ENCODE results near the gene RPP30.

RPP30 gene

DNA sequence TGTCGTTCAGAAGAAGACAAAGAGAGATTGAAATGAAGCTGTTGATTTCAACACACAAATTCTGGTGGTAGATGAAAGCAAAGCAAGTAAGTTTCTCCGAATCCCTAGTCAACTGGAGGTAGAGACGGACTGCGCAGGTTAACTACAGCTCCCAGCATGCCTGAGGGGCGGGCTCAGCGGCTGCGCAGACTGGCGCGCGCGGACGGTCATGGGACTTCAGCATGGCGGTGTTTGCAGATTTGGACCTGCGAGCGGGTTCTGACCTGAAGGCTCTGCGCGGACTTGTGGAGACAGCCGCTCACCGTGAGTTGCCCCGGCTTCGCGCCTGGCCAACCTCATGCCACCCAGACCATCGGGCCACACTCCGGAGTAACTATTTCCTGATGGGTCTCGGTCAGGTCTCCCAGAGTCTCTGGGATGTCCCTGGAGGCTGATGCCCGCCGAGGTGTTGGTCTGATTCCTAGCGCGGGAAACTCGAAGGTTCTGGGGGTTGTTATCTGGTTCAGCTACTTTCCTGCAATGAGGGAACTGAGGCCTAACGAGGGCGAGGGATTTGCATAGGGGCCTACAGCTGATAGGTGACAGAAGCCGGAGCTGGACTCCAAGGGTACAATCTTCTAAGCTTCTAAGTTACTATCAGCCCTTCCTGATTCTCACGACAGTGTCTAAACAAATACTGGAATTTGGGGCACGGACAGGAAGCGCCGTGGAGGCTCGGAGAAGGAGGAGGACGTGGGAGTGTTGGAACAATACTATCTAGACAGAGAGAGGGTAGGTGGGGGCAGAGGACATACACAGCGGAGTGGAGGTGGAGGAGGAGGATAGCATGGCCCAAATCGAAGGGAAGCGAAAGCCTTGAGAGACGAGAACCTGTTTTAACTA, at the start of gene RPP30:
Gene RPP30, plus strand, starts transcription at position 209 of the 882 bp plus-strand sequence. Its CDS starts 13 bp downstream, at position 222.
- peak; percentile 79 for DNase-seq

DNA sequence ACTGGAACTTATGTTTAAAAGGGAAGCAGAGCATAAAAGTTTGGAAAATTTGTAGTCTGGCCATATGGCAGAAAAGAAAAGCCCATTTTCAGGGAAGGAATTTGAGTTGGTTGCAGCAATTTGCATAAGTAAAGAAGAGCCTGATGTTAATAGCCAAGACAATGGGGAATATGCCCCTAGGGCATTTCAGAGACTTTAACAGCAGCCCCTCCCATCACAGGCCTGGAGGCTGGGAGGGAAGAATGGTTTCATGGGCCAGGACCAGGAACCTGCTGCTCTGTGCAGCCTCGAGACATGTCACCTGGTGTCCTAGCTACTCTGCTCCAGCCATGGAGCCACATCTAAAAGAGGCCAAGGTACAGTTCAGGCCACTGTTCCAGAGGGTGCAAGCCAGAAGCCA, 49.3 kb upstream of the RPP30 start:
- DNase-seq, result no peak

GRCh38 chr10:90832111-90832510, 39.7 kb upstream of the RPP30 start:
- no peak for DNase-seq

DNA sequence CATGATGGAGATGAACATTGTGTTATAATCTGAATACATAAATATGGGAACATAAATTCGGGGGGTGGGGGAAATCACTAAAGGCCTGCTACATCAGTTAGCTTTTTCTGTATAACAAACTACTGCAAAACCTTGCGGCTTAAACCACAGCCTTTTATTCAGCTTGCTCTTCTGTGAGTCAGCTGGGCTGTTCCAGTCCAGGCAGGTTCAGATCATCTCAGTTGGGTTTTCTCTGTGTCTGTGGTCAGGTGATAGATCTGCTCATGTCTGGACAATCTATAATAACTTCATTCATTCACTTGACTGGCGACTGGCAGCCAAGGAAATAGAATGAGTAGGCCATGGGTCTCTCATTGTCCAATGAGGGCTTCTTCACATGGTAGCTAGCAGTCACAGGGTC, 37.4 kb upstream of the RPP30 start:
- no peak for DNase-seq

- DNase-seq, result no peak
Observed at GRCh38 chr10:90837486-90837885, 34.3 kb upstream of the RPP30 start.

GRCh38 chr10:90842725-90843124, 29.0 kb upstream of the RPP30 start:
- no peak for DNase-seq

- no peak for DNase-seq
Observed at GRCh38 chr10:90845726-90846125, 26.0 kb upstream of the RPP30 start.

- DNase-seq, result no peak
Observed at GRCh38 chr10:90846746-90847145, 25.0 kb upstream of the RPP30 start.

DNA sequence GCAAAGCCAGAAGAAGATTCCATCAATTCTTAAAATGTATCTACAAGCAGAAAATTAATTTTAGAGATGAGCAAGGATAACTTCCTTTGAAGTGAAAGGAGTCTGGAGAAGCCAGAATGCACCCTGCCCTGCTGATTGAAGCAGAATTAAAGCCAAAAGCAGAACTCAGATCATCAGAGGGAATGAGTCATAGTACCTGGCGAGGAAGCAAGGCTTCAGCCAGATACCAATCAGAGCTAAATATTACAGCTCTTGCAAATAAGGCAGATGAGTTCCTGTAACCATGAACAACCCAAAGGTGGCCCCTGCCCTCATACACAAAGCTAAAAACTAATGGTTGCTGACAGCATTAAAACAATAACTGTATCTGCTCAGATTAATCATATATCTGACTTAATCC, 24.3 kb upstream of the RPP30 start:
- DNase-seq, result no peak

GRCh38 chr10:90849956-90850749, 21.6 kb upstream of the RPP30 start:
- DNase-seq, result no peak

- DNase-seq, result no peak
Observed at GRCh38 chr10:90855126-90855525, 16.6 kb upstream of the RPP30 start.

- DNase-seq, result no peak
Observed at GRCh38 chr10:90856261-90856660, 15.5 kb upstream of the RPP30 start.

DNA sequence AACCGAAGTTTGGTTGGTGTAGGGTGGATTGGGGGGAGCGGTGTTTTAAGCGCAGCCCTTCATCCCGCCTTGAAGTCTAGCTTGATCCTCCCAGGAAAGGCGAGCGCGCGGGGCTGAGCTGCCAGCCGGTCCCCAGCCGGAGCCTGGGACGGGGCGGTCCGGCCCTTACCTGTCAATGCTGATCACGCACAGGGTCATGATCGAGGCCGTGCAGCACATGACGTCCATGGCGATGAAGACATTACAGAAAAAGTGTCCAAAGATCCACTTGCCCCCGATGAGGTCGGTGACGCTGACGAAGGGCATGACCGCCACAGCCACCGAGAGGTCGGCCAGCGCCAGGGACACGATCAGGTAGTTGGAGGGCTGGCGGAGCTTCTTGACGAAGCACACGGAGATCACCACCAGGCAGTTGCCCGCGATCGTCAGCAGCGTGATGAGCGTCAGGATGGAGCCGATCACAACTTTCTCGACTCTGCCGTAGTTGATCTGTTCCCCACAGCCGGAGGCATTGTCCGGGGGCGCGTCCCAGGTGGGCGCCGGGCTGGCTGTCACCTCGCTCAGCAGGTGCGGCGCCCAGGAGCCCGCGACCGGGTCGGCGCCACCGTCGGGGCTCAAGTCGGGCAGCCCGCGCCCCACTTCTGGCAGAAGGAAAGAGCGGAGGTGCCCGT, 14.7 kb upstream of the RPP30 start:
- peak; percentile 24 for DNase-seq

GRCh38 chr10:90857635-90858460, 13.9 kb upstream of the RPP30 start, which contains the start of gene HTR7:
Gene HTR7 (minus strand): TSS chr10:90858039. CDS start chr10:90857671, 368 bp downstream.
- peak; percentile 72 for DNase-seq

DNA sequence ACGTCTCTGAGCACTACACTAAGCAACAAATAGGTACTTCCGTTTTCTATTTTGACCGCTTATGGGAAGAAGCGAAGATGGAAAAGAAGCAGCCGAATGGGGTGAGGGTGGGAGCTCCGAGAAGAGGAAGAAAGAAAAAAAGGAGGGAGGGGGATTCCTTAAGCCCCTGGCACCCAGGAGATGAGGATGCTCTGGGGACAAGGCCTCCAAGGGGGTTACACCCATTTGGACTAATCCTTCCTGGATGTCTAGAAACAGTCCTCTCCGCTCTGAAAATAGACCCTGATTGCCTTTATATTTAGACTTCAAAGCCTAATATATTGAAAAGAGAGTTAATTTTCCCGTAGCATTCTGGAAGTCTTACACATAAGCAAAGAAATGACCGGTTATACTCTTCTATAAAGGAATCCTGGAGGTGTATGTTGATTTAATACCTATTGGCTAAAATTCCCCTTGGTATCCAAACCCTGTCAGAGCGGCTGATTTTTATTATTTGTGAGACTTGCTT, 13.3 kb upstream of the RPP30 start:
- no peak for DNase-seq

DNA sequence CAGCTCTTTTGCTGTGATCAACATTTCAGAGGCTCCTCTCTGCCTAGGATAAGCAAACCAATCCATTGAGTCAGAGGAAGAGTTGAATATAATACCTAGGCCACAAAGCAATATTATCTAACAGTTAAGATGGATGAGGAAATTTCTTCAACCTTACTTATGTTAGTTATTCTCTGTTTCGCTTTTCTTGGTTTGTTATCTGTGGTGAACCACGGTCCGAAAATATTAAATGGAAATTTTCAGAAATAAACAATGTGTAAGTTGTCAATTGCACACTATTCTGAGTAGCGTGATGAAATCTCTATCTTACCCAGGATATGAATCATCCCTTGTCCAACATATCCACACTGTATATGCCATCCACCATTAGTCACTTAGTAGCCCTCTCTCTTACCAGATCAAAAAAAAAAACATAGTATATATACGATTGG, 12.4 kb upstream of the RPP30 start:
- DNase-seq, result no peak

- DNase-seq, result no peak
Observed at GRCh38 chr10:90860790-90861189, 11.0 kb upstream of the RPP30 start.

GRCh38 chr10:90862908-90863514, 8.8 kb upstream of the RPP30 start:
- peak; percentile 11 for DNase-seq

DNA sequence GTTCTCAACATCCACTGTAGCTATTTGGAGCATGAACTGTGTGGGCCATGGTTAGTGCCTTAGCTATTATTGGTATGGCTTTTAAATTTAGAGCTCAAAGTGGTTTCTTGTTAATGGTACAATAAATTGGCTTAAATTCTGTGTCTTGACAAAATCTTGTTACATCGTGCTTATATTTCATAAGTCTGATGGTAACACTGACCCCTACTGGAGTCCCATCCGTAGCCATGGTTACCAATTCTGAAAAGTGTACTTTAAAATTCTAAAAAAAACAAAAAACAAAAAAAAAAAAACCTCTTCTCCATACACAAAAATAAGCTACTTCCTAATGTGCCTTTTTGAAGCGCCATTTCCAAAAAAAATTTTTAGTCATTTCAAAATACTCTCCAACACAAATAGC, 6.4 kb upstream of the RPP30 start:
- no peak for DNase-seq

- DNase-seq, result no peak
Observed at GRCh38 chr10:90866050-90866598, 5.7 kb upstream of the RPP30 start.

- DNase-seq, result peak; percentile 50
Observed at GRCh38 chr10:90871279-90871765, 452 bp upstream of the RPP30 start.

All from CD4-positive, alpha-beta T cell treated with Interleukin-6 for 4 hours (primary cell).